ENCODE results near the gene BMP4. TPM values are rescaled to one million over a fixed set of nuclear protein-coding genes. Genes with fewer than 3 reads are reported as not detected.

The BMP4 gene
- total and polyA plus RNA-seq, 2 of the 13 experiments (the other 11 are each of a cell fraction or from before 2014, with no cell fraction given): 56.4 to 169 TPM

GRCh38 chr14:53921027-53921426, 35.6 kb downstream of the BMP4 start (continued):
- TF ChIP-seq KAT2B (IDR thresholded peaks at IDR 0.05; ENCODE audit: borderline replicate concordance, low read depth, low read length) (no peak), ZNF670 (CRISPR knock-in tag; IDR thresholded peaks at IDR 0.05; ENCODE audit: borderline replicate concordance) (no peak), NONO (IDR thresholded peaks at IDR 0.05) (no peak), NONO (CRISPR knock-in tag; conservative IDR thresholded peaks at IDR 0.05) (no peak), RELA (CRISPR knock-in tag; IDR thresholded peaks at IDR 0.05) (no peak), SMAD1 (CRISPR knock-in tag; IDR thresholded peaks at IDR 0.05; ENCODE audit: borderline replicate concordance, low read depth) (no peak), SOX5 (CRISPR knock-in tag; IDR thresholded peaks at IDR 0.05; ENCODE audit: borderline replicate concordance) (no peak), ZNF256 (CRISPR knock-in tag; conservative IDR thresholded peaks at IDR 0.05) (no peak)

- H3K36me3 ChIP-seq (replicated peaks in 1 of 2; ENCODE audit: control insufficient read depth in 1 of 2, insufficient read depth in 2 of 2, low read length in 2 of 2): no peaks in the 10 kb centered on the region
- in situ Hi-C loops (cut with HindIII; ENCODE audit: extremely low pct_ligation_motif_present, low pct_unique_long_range_greater_than_20kb) (no loop called here), intact Hi-C loops (cut with micrococcal nuclease; ENCODE audit: unreplicated experiment) (no loop called here)
- peaks cover 26% of the 10 kb centered on the region for H3K4me1 ChIP-seq (ENCODE audit: insufficient read depth, low read length)
- POLR2A ChIA-PET: no interaction called here
- BruUV-seq (replicated peaks): no TSS peak
- ATAC-seq (no peak), FAIRE-seq (no peak), DNase-seq (ENCODE audit: low spot score) (peak; percentile 36)
- no peak overlapping the region for H2AFZ ChIP-seq (ENCODE audit: low read length)
- H3K9ac ChIP-seq (ENCODE audit: insufficient read depth, low read depth, low read length): no peak overlapping the region
- 45% methylated on average over 1 of the region's 1 CpG for WGBS (ENCODE audit: low lambda C conversion rate)
- no peaks in the 10 kb centered on the region for H3K79me2 ChIP-seq (ENCODE audit: insufficient read depth, low read length)
- H3K4me2 ChIP-seq (ENCODE audit: low read depth, low read length): no peak overlapping the region
- no peak overlapping the region for H3K4me3 ChIP-seq (replicated peaks in 1 of 3; ENCODE audit: insufficient read depth in 1 of 3, low read depth in 2 of 3, low read length in 3 of 3)
- CTCF ChIA-PET (ENCODE audit: low intra/inter-chr PET ratio, low total read pairs): no interaction called here
- no peak overlapping the region for H3K27ac ChIP-seq (ENCODE audit: extremely low read length, insufficient read depth, low read length)
- no peaks in the 10 kb centered on the region for H3K27me3 ChIP-seq (ENCODE audit: control insufficient read depth in 1 of 2, insufficient read depth in 2 of 2, low read length in 2 of 2)
- no peaks in the 10 kb centered on the region for H3K9me3 ChIP-seq (ENCODE audit: low read length)
- no peaks in the 10 kb centered on the region for H4K20me1 ChIP-seq (ENCODE audit: insufficient read depth, low read length)
- TF ChIP-seq ZNF768 (CRISPR knock-in tag; IDR thresholded peaks at IDR 0.05): no peak
- TF ChIP-seq STAG1 (CRISPR knock-in tag; IDR thresholded peaks at IDR 0.05): peak; percentile 27; the same call in 1 of the 2 replicates
- TF ChIP-seq ETV5 (CRISPR knock-in tag; IDR thresholded peaks at IDR 0.05; ENCODE audit: borderline replicate concordance): no peak
- no peak for TF ChIP-seq TOE1 (CRISPR knock-in tag; IDR thresholded peaks at IDR 0.05)
- peak; percentile 55; the same call in 1 of the 2 replicates for TF ChIP-seq NR2F6 (IDR thresholded peaks at IDR 0.05)
- peak; percentile 56; the same call in 1 of the 2 replicates for TF ChIP-seq NR2F6 (CRISPR knock-in tag; IDR thresholded peaks at IDR 0.05)
- TF ChIP-seq ARID5B (CRISPR knock-in tag; IDR thresholded peaks at IDR 0.05): 0 out of 2 replicates have a peak, but pooled peaks have one; percentile 17
- peak; percentile 31; the same call in 1 of the 2 replicates for TF ChIP-seq RARA (CRISPR knock-in tag; IDR thresholded peaks at IDR 0.05)
- TF ChIP-seq EP300 (IDR thresholded peaks at IDR 0.05; ENCODE audit: low read depth in 2 of 2, low read length in 2 of 2): peak in 1 of 2 experiments; percentile 38; a peak in 1 of 4 replicates
- TF ChIP-seq EP300 (CRISPR knock-in tag; IDR thresholded peaks at IDR 0.05; ENCODE audit: borderline replicate concordance): no peak
- peak; percentile 26; the same call in 1 of the 2 replicates for TF ChIP-seq CREM (IDR thresholded peaks at IDR 0.05)
- TF ChIP-seq CREM (CRISPR knock-in tag; IDR thresholded peaks at IDR 0.05): no peak
- no peak for TF ChIP-seq ZNF879 (CRISPR knock-in tag; IDR thresholded peaks at IDR 0.05)
- TF ChIP-seq RFXANK (CRISPR knock-in tag; IDR thresholded peaks at IDR 0.05): no peak
- no peak for TF ChIP-seq SOX13 (IDR thresholded peaks at IDR 0.05)
- peak in 1 of 2 experiments; percentile 66; a peak in 2 of 4 replicates for TF ChIP-seq SOX13 (CRISPR knock-in tag; conservative IDR thresholded peaks at IDR 0.05 in 1 of 2, IDR thresholded peaks at IDR 0.05 in 1 of 2)
- no peak for TF ChIP-seq HOXA3 (CRISPR knock-in tag; IDR thresholded peaks at IDR 0.05)
These were observed 40.4 kb downstream of the BMP4 start for GRCh38 chr14:53916239-53916638.

Measured in HepG2 (cell line).